Prostate gland (tissue), 2 donors: ENCODE results near the gene MLF2. TPM values are rescaled to one million over a fixed set of nuclear protein-coding genes. Genes with fewer than 3 reads are reported as not detected.

ENCODE experiments used
- DNase-seq: peaks from one replicate; pipeline ENCODE4 v3.0.0-alpha.2; 2019; ENCODE audit warnings: low spot score
- H3K27ac ChIP-seq, 2 donors: fragments of 200-600 bp; sonication (generic); 2 replicates each; pipeline ENCODE4 v1.5.1; 2017 to 2019
- H3K27me3 ChIP-seq: fragments of 200-600 bp; sonication (generic); replicated peaks from 2 replicates; pipeline ENCODE4 v1.5.1; 2019; ENCODE audit not compliant: insufficient read depth
- H3K36me3 ChIP-seq, 2 donors: fragments of 200-600 bp; sonication (generic); 1 replicate in 1 of 2; 2 replicates in 1 of 2; pipeline versions ENCODE4 v1.5.1 to v1.8.1; 2017 to 2019
- H3K4me1 ChIP-seq: fragments of 200-600 bp; sonication (generic); replicated peaks from 2 replicates; pipeline ENCODE4 v1.5.1; 2019
- H3K4me3 ChIP-seq, 2 donors: fragments of 200-600 bp; sonication (generic); 2 replicates each; pipeline ENCODE4 v1.5.1; 2017 to 2019
- H3K9me3 ChIP-seq: fragments of 200-600 bp; sonication (generic); 2 replicates; pipeline ENCODE4 v1.5.1; 2017
- POLR2A ChIP-seq: fragments of 450-650 bp; IDR thresholded peaks from one replicate; pipeline ENCODE4 v1.6.1; 2016; ENCODE audit warnings: antibody characterized with exemption, mild to moderate bottlenecking
- POLR2AphosphoS5 ChIP-seq: sonication (generic); formaldehyde crosslinking; IDR thresholded peaks from one replicate; pipeline ENCODE4 v1.6.1; 2017; ENCODE audit warnings: antibody characterized with exemption
- WGBS: methylation state at CpG from one replicate; pipeline ENCODE4 v1.1.5; 2018; 5-methylcytosine and 5-hydroxymethylcytosine counted together
- intact Hi-C: fragments of 100-400 bp; cut with DNase I; formaldehyde crosslinking; loops from one replicate; pipeline ENCODE4 v1.14.2; 2022
- total RNA-seq, 2 donors: library from RNA; depleted of rRNA; stranded (reverse); fragments of >200 nt; gene quantifications; one replicate each; pipeline ENCODE4 v1.1.0, GENCODE V29; 2016
- TF ChIP-seq, protein P1 (sequence below), 4 experiments: fragments of 200-600 bp in 2 of 4; fragments of 450-650 bp in 2 of 4; sonication (generic) in 2 of 4; IDR thresholded peaks; 1 replicate in 3 of 4; 2 replicates in 1 of 4; pipeline ENCODE4 v1.5.1; 2016 to 2019; ENCODE audit warnings: antibody characterized with exemption in 4 of 4, mild to moderate bottlenecking in 2 of 4, moderate library complexity in 2 of 4

MLF2 gene
- total RNA-seq, 2 donors from 2014 or later = 267 to 282 TPM

DNA sequence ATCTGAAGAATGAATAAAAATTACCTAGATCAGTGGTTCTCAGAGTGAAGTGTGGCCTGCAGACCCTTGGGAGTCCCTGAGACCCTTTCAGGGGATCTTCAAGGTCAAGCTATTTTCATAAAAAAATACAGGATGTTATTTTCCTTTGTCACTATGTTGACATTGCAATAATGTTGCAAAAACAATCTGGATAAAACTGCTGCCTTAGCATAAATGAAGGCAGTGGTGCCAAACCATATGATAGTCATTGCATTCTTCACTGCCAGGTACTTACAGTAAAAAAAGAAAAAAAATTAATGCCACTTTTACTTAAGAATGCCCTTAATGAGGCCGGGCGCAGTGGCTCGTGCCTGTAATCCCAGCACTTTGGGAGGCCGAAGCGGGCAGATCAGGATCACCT, 34.4 kb upstream of the MLF2 start:
- Histone ChIP-seq H3K36me3 (no peaks in the 10 kb centered on the region), H3K27me3 (no peaks in the 10 kb centered on the region), H3K27ac (no peak overlapping the region), H3K4me1 (no peaks in the 10 kb centered on the region), H3K4me3 (no peak overlapping the region), H3K9me3 (no peaks in the 10 kb centered on the region)
- intact Hi-C loops = no loop called here
- WGBS = 89% methylated on average over 5 of the region's 5 CpGs
- DNase-seq = no peak
- TF ChIP-seq, protein P1, sequence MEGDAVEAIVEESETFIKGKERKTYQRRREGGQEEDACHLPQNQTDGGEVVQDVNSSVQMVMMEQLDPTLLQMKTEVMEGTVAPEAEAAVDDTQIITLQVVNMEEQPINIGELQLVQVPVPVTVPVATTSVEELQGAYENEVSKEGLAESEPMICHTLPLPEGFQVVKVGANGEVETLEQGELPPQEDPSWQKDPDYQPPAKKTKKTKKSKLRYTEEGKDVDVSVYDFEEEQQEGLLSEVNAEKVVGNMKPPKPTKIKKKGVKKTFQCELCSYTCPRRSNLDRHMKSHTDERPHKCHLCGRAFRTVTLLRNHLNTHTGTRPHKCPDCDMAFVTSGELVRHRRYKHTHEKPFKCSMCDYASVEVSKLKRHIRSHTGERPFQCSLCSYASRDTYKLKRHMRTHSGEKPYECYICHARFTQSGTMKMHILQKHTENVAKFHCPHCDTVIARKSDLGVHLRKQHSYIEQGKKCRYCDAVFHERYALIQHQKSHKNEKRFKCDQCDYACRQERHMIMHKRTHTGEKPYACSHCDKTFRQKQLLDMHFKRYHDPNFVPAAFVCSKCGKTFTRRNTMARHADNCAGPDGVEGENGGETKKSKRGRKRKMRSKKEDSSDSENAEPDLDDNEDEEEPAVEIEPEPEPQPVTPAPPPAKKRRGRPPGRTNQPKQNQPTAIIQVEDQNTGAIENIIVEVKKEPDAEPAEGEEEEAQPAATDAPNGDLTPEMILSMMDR (IDR thresholded peaks at IDR 0.05) = no peak
- TF ChIP-seq POLR2AphosphoS5 (no peak), POLR2A (no peak)

DNA sequence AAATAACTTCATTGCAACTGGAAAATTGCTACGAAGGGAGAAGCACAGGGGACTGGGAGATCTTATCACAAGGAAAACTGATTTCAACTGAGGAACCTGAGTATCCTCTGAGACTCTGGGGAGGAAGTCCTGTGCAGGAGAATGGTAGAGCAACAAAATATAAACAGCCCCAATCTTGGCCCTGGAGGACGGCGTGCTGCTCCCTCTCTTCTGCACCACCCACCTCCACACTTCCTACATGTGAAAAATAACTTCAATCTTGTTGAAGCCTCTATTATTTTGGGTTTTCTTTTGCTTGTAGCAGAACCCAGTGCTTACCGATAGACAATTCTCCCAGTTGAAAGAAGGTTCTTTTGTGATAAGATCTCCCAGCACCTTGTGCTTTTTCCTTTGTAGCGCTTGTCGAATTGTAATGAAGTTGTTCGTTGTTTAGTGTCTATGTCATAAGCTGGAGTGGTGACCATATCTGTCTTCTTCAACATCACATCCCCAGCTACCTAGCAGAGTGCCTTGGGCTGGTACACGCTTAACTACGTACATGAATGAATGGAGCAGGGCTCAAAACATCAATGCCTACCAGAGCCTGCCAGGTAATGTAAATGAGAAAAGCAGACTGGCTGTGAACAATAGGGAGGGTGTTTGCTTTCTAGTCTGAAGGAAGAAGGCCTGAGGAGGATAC, 33.6 kb upstream of the MLF2 start:
- intact Hi-C loops = no loop called here
- H3K4me3 ChIP-seq = no peak overlapping the region
- no peaks in the 10 kb centered on the region for H3K36me3 ChIP-seq
- no peak overlapping the region for H3K27ac ChIP-seq
- DNase-seq = no peak
- H3K27me3 ChIP-seq = no peaks in the 10 kb centered on the region
- TF ChIP-seq, protein P1 (IDR thresholded peaks at IDR 0.05) = no peak
- TF ChIP-seq POLR2A (no peak), POLR2AphosphoS5 (no peak)
- WGBS = 53% methylated on average over 9 of the region's 9 CpGs
- no peaks in the 10 kb centered on the region for H3K4me1 ChIP-seq
- H3K9me3 ChIP-seq = no peaks in the 10 kb centered on the region

DNA sequence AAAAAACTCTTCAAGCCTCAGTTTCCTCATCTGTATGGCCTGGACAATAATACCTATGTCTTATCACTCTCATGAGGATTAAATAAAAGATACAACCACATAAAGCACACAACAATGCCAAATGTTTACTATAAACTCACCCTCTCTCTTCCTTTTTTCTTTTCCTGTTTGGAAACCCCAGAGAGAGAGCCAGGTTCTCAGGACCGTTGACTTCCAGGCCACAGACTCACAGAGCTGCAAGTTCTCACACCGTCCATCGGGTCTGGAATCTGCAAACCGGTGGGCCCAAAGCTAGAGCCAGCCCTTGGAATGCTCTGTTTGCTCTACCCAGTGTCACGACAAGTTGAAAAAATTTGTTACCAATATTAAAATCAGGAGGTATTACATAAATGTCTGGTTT, 31.8 kb upstream of the MLF2 start:
- no peak overlapping the region for H3K27ac ChIP-seq
- intact Hi-C loops = no loop called here
- 70% methylated on average over 5 of the region's 5 CpGs for WGBS
- no peak for DNase-seq
- H3K27me3 ChIP-seq = no peaks in the 10 kb centered on the region
- H3K4me1 ChIP-seq = no peaks in the 10 kb centered on the region
- TF ChIP-seq, protein P1 (IDR thresholded peaks at IDR 0.05) = no peak
- TF ChIP-seq POLR2A = no peak
- TF ChIP-seq POLR2AphosphoS5 = no peak
- H3K9me3 ChIP-seq = no peaks in the 10 kb centered on the region
- no peaks in the 10 kb centered on the region for H3K36me3 ChIP-seq
- no peak overlapping the region for H3K4me3 ChIP-seq

DNA sequence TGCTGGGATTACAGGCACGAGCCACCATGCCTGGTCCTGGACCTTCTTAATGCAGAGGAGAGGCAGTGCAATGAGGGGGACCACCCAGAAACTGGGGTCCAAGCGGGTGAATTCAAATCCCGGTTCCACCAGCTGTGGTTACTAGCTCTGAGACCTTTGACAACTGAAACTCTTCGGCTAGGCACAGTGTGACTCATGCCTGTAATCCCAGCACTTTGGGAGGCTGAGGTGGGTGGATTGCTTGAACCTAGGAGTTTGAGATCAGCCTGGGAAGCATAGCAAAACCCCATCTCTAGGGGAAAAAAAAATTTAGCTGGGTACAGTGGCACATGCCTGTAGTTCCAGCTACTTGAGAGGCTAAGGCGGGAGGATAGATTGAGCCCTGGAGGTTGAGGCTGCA, 31.4 kb upstream of the MLF2 start:
- TF ChIP-seq, protein P1 (IDR thresholded peaks at IDR 0.05) = no peak
- TF ChIP-seq POLR2A (no peak), POLR2AphosphoS5 (no peak)
- no peaks in the 10 kb centered on the region for H3K36me3 ChIP-seq
- no peaks in the 10 kb centered on the region for H3K9me3 ChIP-seq
- intact Hi-C loops = no loop called here
- WGBS = 60% methylated on average over 5 of the region's 5 CpGs
- H3K4me3 ChIP-seq = no peak overlapping the region
- DNase-seq = no peak
- no peaks in the 10 kb centered on the region for H3K27me3 ChIP-seq
- H3K4me1 ChIP-seq = no peaks in the 10 kb centered on the region
- H3K27ac ChIP-seq = no peak overlapping the region

DNA sequence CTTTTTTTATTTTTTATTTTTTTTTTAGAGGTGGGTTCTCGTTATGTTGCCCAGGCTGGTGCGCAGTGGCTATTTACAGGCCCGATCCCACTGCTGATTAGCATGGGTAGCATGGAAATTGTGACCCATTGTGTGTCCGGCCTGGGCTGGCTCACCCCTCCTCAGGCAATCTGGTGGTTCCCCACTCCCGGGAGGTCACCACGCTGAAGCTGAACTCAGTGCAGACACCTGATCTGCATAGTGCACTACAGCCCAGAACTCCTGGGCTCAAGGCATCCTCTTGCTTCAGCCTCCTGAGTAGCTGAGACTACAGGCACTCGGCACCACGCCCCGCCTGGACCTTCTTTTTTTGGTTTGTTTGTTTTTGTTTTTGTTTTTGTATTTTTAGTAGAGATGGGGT, 30.9 kb upstream of the MLF2 start:
- Histone ChIP-seq H3K36me3 (no peaks in the 10 kb centered on the region), H3K4me1 (peaks cover 2% of the 10 kb centered on the region), H3K27me3 (no peaks in the 10 kb centered on the region), H3K27ac (no peak overlapping the region), H3K4me3 (no peak overlapping the region), H3K9me3 (no peaks in the 10 kb centered on the region)
- no peak for DNase-seq
- WGBS = 92% methylated on average over 9 of the region's 9 CpGs
- TF ChIP-seq, protein P1 (IDR thresholded peaks at IDR 0.05) = no peak
- TF ChIP-seq POLR2A (no peak), POLR2AphosphoS5 (no peak)
- intact Hi-C loops = no loop called here
